ENCODE data around the gene CDC42EP1.

- TF ChIP-seq CTCF (IDR thresholded peaks at IDR 0.05) (no peak), POLR2AphosphoS5 (IDR thresholded peaks at IDR 0.05) (no peak), POLR2A (IDR thresholded peaks at IDR 0.05) (no peak), EP300 (IDR thresholded peaks at IDR 0.05) (no peak)
These were observed 3.6 kb upstream of the CDC42EP1 start for GRCh38 chr22:37556710-37557109.
